ENCODE measurements around the gene HRK.
A peak's percentile ranks its signal among the peaks of the same experiment; 100 is the strongest.

The HRK gene

GRCh38 chr12:116864371-116865160 is 16.7 kb downstream of the HRK start:
- TF ChIP-seq CTCF (IDR thresholded peaks at IDR 0.05; ENCODE audit: low read depth, low read length), result no peak
- in situ Hi-C loops (cut with HindIII; ENCODE audit: low sequenced_read_pairs), result no loop called here
- DNase-seq (ENCODE audit: low read depth, low spot score), result peak; percentile 62
- H3K4me3 ChIP-seq (ENCODE audit: low read depth, low read length), result no peak overlapping the region

DNA sequence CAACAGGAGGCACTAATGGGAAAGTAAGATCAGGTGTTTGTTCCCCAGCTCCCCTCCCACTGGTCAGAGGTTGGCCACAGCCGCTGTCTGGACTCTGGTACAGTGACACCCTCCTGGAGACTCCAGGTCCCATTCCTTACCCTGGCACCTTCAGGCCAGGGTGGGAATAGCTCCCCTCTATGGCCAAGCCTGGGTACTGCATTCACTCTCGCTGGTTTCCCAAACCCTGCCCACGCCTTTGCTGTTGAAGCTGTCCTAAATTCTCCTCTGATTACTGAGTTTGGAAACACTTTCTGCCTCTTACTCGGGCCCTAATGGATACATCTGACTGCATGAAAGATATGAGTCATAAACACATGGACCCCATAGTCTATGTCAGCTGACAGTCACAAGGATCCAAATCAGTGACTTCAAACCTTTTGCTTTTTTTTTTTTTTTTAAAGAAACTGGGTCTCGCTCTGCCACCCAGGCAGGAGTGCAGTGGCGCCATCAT is 17.9 kb downstream of the HRK start:
- in situ Hi-C loops (cut with HindIII; ENCODE audit: low sequenced_read_pairs), result no loop called here
- DNase-seq (ENCODE audit: low read depth, low spot score), result no peak
- TF ChIP-seq CTCF (IDR thresholded peaks at IDR 0.05; ENCODE audit: low read depth, low read length), result peak; percentile 55
- H3K4me3 ChIP-seq (ENCODE audit: low read depth, low read length), result no peak overlapping the region

- no peak overlapping the region for H3K4me3 ChIP-seq (ENCODE audit: low read depth, low read length)
- in situ Hi-C loops (cut with HindIII; ENCODE audit: low sequenced_read_pairs), result no loop called here
- no peak for TF ChIP-seq CTCF (IDR thresholded peaks at IDR 0.05; ENCODE audit: low read depth, low read length)
- DNase-seq (ENCODE audit: low read depth, low spot score), result no peak
Observed at GRCh38 chr12:116862167-116862566, 19.1 kb downstream of the HRK start.

GRCh38 chr12:116861320-116861719 is 19.9 kb downstream of the HRK start:
- no peak overlapping the region for H3K4me3 ChIP-seq (ENCODE audit: low read depth, low read length)
- in situ Hi-C loops (cut with HindIII; ENCODE audit: low sequenced_read_pairs), result no loop called here
- TF ChIP-seq CTCF (IDR thresholded peaks at IDR 0.05; ENCODE audit: low read depth, low read length), result no peak
- DNase-seq (ENCODE audit: low read depth, low spot score), result peak; percentile 48

DNA sequence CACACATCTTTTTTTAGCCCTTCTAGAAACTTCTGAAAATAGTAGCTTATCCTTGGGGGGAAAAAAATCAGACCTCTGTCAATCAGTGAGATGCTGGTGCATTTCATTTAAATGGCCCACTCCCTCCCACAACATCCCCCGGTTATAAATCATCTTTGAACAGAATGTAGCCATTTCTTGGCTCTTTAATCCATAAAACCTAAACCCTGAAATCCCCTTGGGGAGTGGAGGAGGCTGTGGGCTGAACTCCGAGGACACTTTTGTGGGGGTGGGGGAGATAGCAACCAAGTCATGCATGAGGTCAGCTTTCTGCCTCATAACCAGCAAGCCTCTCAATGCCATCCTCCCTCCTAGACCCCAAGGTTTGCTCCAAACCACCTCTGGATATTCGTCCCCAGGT is 21.0 kb downstream of the HRK start:
- no peak for TF ChIP-seq CTCF (IDR thresholded peaks at IDR 0.05; ENCODE audit: low read depth, low read length)
- in situ Hi-C loops (cut with HindIII; ENCODE audit: low sequenced_read_pairs), result no loop called here
- DNase-seq (ENCODE audit: low read depth, low spot score), result no peak
- no peak overlapping the region for H3K4me3 ChIP-seq (ENCODE audit: low read depth, low read length)

DNA sequence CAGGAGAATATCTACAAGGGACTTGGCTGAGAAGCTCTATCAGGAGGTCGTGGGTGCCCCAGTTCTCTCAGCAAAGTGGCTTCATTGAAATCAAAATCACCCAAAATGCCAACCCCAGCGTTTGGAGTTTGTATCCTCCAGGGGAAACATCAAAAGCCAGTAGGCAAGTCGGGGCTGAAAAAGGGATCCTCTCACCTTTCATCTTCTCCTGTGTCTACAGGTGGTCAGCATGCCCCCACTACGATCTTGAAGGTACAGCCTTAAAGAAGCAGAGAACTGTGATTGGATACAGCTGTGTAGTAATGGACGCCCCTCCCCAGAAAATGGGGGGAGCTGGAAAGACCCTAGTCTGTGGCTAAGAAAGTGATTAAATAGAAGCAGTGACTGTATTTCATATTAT is 22.2 kb downstream of the HRK start:
- no peak overlapping the region for H3K4me3 ChIP-seq (ENCODE audit: low read depth, low read length)
- no peak for TF ChIP-seq CTCF (IDR thresholded peaks at IDR 0.05; ENCODE audit: low read depth, low read length)
- no peak for DNase-seq (ENCODE audit: low read depth, low spot score)
- in situ Hi-C loops (cut with HindIII; ENCODE audit: low sequenced_read_pairs), result no loop called here

All from astrocyte of the spinal cord (primary cell).